GM21723 (cell line): ENCODE measurements around the gene IMMP1L.
A peak's percentile ranks its signal among the peaks of the same experiment; 100 is the strongest.
"Not testable (repeated sequence)": the region's sequence is repeated elsewhere in the genome, so short reads cannot be mapped to it uniquely, and the experiment has no call there.

Experiments used
- ATAC-seq: cut with Tn5 transposase; IDR thresholded peaks from one replicate; pipeline ENCODE4 v1.9.1; 2021; ENCODE audit warnings: mild to moderate bottlenecking, moderate library complexity; ENCODE audit not compliant: unreplicated experiment

IMMP1L gene

GRCh38 chr11:31509429-31510345 is at the start of gene IMMP1L, which contains the start of gene ELP4:
Gene IMMP1L (minus strand): TSS chr11:31509622. CDS start chr11:31463276, 46,346 bp downstream.
Gene ELP4 (plus strand): TSS chr11:31509767. CDS start chr11:31509785, 18 bp downstream.
- peak; percentile 99 for ATAC-seq

- no peak for ATAC-seq
Observed at GRCh38 chr11:31558001-31558400, 48.6 kb upstream of the IMMP1L start.

DNA sequence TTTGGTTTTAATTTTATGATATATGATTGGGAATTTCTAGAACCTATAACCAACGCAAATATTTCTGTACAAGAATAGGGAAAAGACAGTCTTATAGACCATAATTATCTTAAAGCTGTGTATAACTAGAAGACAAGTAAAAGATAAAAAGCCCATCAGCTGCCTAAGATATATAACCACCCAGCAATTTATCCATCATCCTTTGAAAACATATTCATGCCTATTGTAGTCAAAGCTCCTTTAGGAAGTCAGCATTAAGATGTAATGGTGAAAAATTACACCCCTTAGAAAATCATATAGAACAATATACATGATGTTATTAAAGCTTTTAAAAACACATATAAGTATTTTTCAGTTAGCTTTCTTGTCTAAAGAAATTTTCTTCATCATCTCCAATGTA is 46.5 kb upstream of the IMMP1L start:
- no peak for ATAC-seq

GRCh38 chr11:31542862-31543261 is 33.4 kb upstream of the IMMP1L start:
- ATAC-seq = no peak

DNA sequence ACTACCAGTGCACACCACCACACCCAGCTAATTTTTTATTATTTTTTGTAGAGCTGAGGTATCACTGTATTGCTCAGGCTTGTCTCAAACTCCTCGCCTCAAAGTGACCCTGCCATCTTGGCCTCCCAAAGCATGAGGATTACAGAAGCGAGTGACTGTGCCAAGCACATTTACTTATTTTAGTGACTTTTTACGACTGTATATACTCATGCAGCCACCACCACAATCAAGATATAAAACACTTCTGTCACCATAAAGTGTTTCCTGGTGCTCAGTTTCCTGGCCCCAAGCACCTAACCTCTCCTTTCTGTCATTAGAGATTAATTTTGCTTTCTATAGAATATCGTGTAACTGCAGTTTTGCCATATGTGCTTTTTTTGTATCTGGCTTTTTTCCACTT is 26.1 kb upstream of the IMMP1L start:
- ATAC-seq = no peak

- no peak for ATAC-seq
Observed at GRCh38 chr11:31531293-31531692, 21.9 kb upstream of the IMMP1L start.

GRCh38 chr11:31529701-31530100 is 20.3 kb upstream of the IMMP1L start:
- ATAC-seq = no peak

DNA sequence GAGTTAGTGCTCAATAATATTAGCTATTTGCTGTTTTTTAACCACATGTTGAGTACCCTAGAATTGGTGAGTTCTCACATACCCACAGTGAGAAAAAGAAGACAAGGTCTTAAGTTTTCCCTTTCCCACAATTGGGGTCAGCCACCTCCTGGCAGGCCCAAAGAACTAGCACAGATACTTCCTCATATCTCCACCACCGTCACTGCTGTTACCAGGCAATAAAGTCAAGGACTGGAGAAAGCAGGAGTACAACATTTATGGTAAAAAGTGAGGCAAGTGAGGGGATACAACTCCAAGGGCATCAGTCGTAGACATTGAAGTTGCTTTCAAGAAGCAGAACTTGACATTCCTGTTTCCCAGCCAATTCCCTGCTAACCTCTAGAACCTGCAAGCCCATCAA is 19.8 kb upstream of the IMMP1L start:
- ATAC-seq = no peak

DNA sequence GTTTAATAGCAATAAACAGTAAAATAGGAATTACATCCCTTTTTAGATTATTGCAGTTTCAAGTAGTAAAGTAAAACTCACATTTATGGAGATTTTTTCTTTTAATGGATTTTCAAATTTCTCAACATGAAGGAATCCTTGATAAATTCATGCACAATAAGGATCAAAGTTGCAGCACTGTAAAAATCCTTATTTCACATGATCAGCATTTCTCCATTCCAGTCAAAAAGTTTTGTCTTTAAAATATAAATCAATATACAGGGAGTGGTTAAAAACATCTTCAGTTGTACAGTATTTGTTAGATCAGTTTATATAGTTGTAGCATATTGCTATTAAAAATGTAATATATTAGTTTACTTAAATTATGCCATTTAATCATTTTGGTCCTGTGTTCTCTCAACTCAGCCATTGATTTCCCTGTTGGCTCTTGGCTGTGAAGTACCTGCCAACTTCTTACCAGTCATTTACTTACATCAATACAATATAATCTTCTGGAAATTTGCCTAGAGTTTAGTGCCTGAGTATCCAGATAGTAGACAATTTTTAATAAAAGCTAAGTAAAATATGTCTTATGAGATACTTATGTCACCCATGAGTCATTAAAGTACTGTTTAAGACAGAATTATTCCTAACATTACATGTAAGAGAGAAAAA is 12.2 kb upstream of the IMMP1L start:
- no peak for ATAC-seq

GRCh38 chr11:31512117-31512516 is 2.7 kb upstream of the IMMP1L start:
- no peak for ATAC-seq

GRCh38 chr11:31509051-31509428 is 382 bp downstream of the IMMP1L start:
- peak; percentile 9 for ATAC-seq

DNA sequence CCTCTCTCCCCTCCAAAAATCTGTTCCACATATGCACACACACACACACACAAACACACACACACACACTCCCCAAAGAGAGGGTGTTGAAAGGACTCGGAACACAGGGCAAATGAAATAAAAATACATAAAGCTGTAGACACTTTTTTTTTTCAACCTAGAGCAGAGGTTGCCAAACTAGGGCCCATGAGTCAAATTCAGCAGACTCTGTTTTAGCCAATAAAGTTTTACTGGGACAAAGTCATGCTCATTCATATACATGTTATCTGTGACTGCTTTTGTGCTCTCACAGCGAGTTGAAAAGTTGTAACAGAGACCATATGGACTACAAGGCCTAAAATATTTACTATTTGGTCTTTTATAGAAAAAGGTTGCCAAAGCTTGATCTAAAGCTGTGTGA is 8.9 kb downstream of the IMMP1L start:
- no peak for ATAC-seq

GRCh38 chr11:31499576-31500178 is 9.7 kb downstream of the IMMP1L start:
- no peak for ATAC-seq

- ATAC-seq = not testable (repeated sequence)
Observed at GRCh38 chr11:31493762-31494161, 15.7 kb downstream of the IMMP1L start.

- no peak for ATAC-seq
Observed at GRCh38 chr11:31493235-31493634, 16.2 kb downstream of the IMMP1L start.

DNA sequence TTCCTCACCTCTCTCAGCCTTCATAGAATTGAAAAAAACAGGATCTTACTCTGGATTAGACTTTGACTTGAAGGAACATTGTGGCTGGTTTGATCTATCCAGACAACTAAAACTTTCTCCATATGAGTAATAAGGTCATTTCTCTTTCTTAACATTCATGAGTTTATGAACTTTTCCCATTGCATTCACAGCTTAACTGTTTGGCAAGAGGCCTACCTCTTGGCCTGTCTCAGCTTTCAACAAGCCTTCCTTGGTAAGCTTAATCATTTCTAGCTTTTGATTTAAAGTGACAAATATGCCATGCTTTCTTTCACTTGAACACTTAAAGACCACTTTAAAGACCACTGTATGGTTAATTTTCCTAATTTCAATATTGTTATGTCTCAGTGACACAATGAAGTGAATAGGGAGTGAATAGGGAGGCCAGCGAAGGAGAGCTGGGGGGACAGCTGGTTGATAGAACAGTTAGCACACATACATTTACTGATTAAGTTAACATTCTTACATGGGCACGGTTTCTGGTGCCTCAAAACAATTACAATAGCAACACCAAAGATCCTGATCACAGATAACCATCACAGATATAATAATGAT is 17.0 kb downstream of the IMMP1L start:
- no peak for ATAC-seq

- peak; percentile 57 for ATAC-seq
Observed at GRCh38 chr11:31487848-31488247, 21.6 kb downstream of the IMMP1L start.

DNA sequence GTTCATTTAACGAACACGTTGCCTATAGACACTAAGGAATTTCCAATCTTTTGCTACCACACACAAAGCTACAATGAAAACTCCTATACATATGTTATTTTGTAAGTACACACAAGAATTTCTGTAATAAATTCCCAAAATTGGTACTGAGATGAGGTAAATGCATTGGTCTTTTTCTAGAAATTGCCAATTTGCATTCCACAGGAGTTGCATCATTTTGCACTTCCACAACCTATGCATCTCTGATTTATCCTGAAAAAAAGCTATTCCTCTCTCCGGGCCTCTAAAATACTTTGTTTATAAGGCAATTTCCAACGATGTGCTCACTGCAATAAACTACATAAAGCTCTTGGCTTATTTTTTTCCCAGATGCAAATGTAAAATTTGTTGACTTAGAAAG is 24.9 kb downstream of the IMMP1L start:
- ATAC-seq = no peak

GRCh38 chr11:31480930-31481329 is 28.5 kb downstream of the IMMP1L start:
- ATAC-seq = no peak

DNA sequence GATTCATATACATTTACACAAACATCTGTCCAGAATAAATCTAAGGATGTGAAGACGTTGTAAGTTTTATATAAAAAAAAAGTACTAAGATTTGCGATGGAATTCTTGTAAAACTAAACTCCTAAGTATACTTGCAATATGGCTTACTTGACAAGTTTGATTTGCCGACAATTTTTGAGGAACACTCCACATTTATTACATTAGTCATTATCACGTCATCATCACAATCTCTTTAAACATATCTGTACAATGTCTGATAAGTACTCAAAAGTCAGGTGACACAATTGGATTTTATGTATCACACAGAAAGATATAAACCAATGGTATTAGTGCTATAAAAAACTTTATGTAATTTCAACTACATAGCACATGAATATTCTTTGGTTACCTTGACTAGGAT is 30.4 kb downstream of the IMMP1L start:
- no peak for ATAC-seq

DNA sequence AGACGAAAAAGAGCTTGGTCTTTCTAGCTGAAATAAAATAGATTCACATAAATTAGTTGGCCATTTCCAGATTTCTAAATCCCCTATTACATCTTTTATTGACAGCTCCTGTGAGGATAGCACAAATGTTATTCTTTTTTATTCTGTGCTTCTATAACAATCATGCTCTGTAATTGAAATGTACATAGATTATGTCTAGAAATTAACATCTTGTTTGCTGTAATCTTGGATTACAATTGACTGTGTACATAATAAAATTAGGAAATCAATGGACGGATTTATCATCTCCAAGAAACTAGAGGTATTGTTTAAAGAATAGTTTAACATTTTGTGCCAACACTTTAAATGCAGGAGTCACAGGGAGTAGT is 31.2 kb downstream of the IMMP1L start:
- ATAC-seq = no peak
